Measurements from ENCODE around the gene LHX1.

DNA sequence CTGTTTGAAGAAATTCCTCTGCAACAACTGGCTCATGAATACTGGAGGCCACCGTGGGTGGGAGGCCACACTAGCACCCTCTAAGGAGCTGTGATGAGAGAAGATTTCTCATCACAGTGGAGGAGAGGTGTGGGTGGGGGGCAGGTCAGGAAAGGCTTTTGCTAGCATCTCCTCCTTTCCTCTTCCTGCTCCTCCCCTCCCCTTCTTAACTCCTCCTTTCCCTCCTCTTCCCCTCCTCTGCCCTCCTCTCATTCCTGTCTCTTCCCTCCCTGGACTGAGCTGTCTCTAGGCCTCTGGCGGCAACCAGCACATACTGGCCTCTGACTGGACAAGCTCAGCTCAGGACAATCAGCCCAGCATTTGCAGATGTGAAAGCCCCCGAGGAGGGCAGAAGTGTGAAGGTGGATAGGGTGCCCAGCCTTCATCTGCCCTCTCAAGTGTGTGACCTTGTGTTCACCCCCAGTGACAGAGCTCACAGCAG is 19.0 kb upstream of the LHX1 start:
- TF ChIP-seq, protein P1, sequence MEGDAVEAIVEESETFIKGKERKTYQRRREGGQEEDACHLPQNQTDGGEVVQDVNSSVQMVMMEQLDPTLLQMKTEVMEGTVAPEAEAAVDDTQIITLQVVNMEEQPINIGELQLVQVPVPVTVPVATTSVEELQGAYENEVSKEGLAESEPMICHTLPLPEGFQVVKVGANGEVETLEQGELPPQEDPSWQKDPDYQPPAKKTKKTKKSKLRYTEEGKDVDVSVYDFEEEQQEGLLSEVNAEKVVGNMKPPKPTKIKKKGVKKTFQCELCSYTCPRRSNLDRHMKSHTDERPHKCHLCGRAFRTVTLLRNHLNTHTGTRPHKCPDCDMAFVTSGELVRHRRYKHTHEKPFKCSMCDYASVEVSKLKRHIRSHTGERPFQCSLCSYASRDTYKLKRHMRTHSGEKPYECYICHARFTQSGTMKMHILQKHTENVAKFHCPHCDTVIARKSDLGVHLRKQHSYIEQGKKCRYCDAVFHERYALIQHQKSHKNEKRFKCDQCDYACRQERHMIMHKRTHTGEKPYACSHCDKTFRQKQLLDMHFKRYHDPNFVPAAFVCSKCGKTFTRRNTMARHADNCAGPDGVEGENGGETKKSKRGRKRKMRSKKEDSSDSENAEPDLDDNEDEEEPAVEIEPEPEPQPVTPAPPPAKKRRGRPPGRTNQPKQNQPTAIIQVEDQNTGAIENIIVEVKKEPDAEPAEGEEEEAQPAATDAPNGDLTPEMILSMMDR (optimal IDR thresholded peaks at IDR 0.05 in 1 of 3, IDR thresholded peaks at IDR 0.05 in 1 of 3, conservative IDR thresholded peaks at IDR 0.05 in 1 of 3; ENCODE audit: extremely low read depth in 1 of 3, insufficient read depth in 2 of 3, low read length in 3 of 3): no peak
- TF ChIP-seq EZH2 (IDR thresholded peaks at IDR 0.05; ENCODE audit: low read length): no peak
